Transverse colon (tissue), 4 donors: ENCODE results near the gene TMPRSS9. TPM values are rescaled to one million over a fixed set of nuclear protein-coding genes. Genes with fewer than 3 reads are reported as not detected.

ENCODE experiments used
- DNase-seq: peaks from one replicate; pipeline ENCODE4 v3.0.0-alpha.2; 2019
- H3K27ac ChIP-seq, 4 donors: fragments of 200-600 bp; sonication (generic); 2 replicates each; pipeline ENCODE4 v1.5.1; 2016 to 2018; ENCODE audit warnings: inconsistent platforms in 4 of 4
- H3K27me3 ChIP-seq: fragments of 200-600 bp; sonication (generic); 2 replicates; pipeline ENCODE4 v1.5.1; 2017; ENCODE audit warnings: inconsistent platforms
- H3K36me3 ChIP-seq, 4 donors: fragments of 200-600 bp; sonication (generic); 2 replicates each; pipeline ENCODE4 v1.5.1; 2017 to 2019; ENCODE audit warnings: inconsistent platforms in 4 of 4
- H3K4me1 ChIP-seq, 4 donors: fragments of 200-600 bp; sonication (generic); 2 replicates each; pipeline ENCODE4 v1.5.1; 2017 to 2020; ENCODE audit warnings: inconsistent platforms in 4 of 4
- H3K4me3 ChIP-seq, 4 donors: fragments of 200-600 bp; sonication (generic); 1 replicate in 1 of 4; 2 replicates in 3 of 4; pipeline versions ENCODE4 v1.5.1 to v1.6.1; 2017 to 2019; ENCODE audit warnings: inconsistent platforms in 4 of 4
- H3K9me3 ChIP-seq, 2 donors: fragments of 200-600 bp; sonication (generic); 2 replicates each; pipeline ENCODE4 v1.5.1; 2017 to 2019; ENCODE audit warnings: inconsistent platforms in 2 of 2
- CTCF ChIP-seq, 5 experiments: fragments of 200-600 bp in 3 of 5; fragments of 450-650 bp in 2 of 5; sonication (generic) in 3 of 5; IDR thresholded peaks; 1 replicate in 2 of 5; 2 replicates in 3 of 5; pipeline ENCODE4 v1.5.1; 2016 to 2017; ENCODE audit warnings: antibody characterized with exemption in 5 of 5, inconsistent platforms in 3 of 5, mild to moderate bottlenecking in 2 of 5, moderate library complexity in 1 of 5
- EP300 ChIP-seq: sonication (generic); formaldehyde crosslinking; IDR thresholded peaks from one replicate; pipeline ENCODE4 v1.6.1; 2017; ENCODE audit warnings: antibody characterized with exemption, low read depth
- POLR2A ChIP-seq: fragments of 450-650 bp; IDR thresholded peaks from one replicate; pipeline ENCODE4 v1.6.1; 2016; ENCODE audit warnings: antibody characterized with exemption, mild to moderate bottlenecking, moderate library complexity
- POLR2AphosphoS5 ChIP-seq, 3 donors: sonication (generic); formaldehyde crosslinking; IDR thresholded peaks; one replicate each; pipeline ENCODE4 v1.6.1; 2016; ENCODE audit warnings: antibody characterized with exemption in 3 of 3
- WGBS, 2 donors: methylation state at CpG; one replicate each; pipeline ENCODE4 v1.1.5; 2018; ENCODE audit warnings: low coverage in 1 of 2; 5-methylcytosine and 5-hydroxymethylcytosine counted together
- in situ Hi-C, 4 donors: fragments of 200-750 bp; cut with MboI; loops; one replicate each; pipeline versions ENCODE4 v1.15.0 to v1.15.1; 2017; ENCODE audit warnings: low sequenced_read_pairs in 3 of 4, low pct_ligation_motif_present in 1 of 4, low pct_unique_long_range_greater_than_20kb in 1 of 4
- intact Hi-C: fragments of 100-400 bp; cut with DNase I; formaldehyde crosslinking; loops from one replicate; pipeline ENCODE4 v1.15.1; 2023; ENCODE audit warnings: low total_unique reads
- total RNA-seq, 4 donors: library from RNA; depleted of rRNA; stranded (reverse); fragments of >200 nt; gene quantifications; one replicate each; pipeline ENCODE4 v1.1.0, GENCODE V29; 2016

Gene TMPRSS9
- total RNA-seq, 4 donors from 2014 or later: 0.27 TPM; not detected in 3

- in situ Hi-C loops (no loop called here), intact Hi-C loops (no loop called here)
- Histone ChIP-seq H3K27me3 (no peaks in the 10 kb centered on the region), H3K4me3 (no peak overlapping the region), H3K9me3 (no peaks in the 10 kb centered on the region), H3K4me1 (peaks cover 8 to 20% (median 16%) of the 10 kb centered on the region in 4 donors), H3K27ac (no peak overlapping the region), H3K36me3 (no peaks in the 10 kb centered on the region)
- DNase-seq: no peak
- 93% methylated on average over 11 of the region's 19 CpGs; no CpG with 5 or more reads in 1 of the 2 donors for WGBS, 2 donors
- no peak for TF ChIP-seq CTCF (IDR thresholded peaks at IDR 0.05)
These were observed 93.5 kb downstream of the TMPRSS9 start for GRCh38 chr19:2453431-2454025.

- H3K36me3 ChIP-seq: no peaks in the 10 kb centered on the region
- no peak for DNase-seq
- no peaks in the 10 kb centered on the region for H3K9me3 ChIP-seq
- in situ Hi-C loops (no loop called here), intact Hi-C loops (no loop called here)
- peaks cover 8 to 20% (median 16%) of the 10 kb centered on the region in 4 donors for H3K4me1 ChIP-seq
- H3K27me3 ChIP-seq: no peaks in the 10 kb centered on the region
- no peak overlapping the region for H3K27ac ChIP-seq
- no peak for TF ChIP-seq EP300
- TF ChIP-seq CTCF (IDR thresholded peaks at IDR 0.05): no peak
- TF ChIP-seq POLR2A: no peak
- no peak for TF ChIP-seq POLR2AphosphoS5 (IDR thresholded peaks at IDR 0.05)
- 87% methylated on average over 19 of the region's 19 CpGs; no CpG with 5 or more reads in 1 of the 2 donors for WGBS, 2 donors
- no peak overlapping the region for H3K4me3 ChIP-seq
These were observed 94.3 kb downstream of the TMPRSS9 start for GRCh38 chr19:2454199-2454961.

- Histone ChIP-seq H3K36me3 (no peaks in the 10 kb centered on the region), H3K9me3 (no peaks in the 10 kb centered on the region), H3K27me3 (no peaks in the 10 kb centered on the region), H3K4me1 (peaks cover 8 to 20% (median 16%) of the 10 kb centered on the region in 4 donors), H3K4me3 (peak overlapping the region; percentile 81 to 100 (median 96)), H3K27ac (peak overlapping the region in 3 of 4 donors; percentile 83 to 87 (median 84))
- in situ Hi-C loops (no loop called here), intact Hi-C loops (no loop called here)
- no peak for TF ChIP-seq CTCF (IDR thresholded peaks at IDR 0.05)
- TF ChIP-seq POLR2AphosphoS5 (IDR thresholded peaks at IDR 0.05): no peak
- TF ChIP-seq POLR2A: no peak
- TF ChIP-seq EP300: no peak
- no peak for DNase-seq
- 67% methylated on average over 14 of the region's 14 CpGs; no CpG with 5 or more reads in 1 of the 2 donors for WGBS, 2 donors
These were observed 95.1 kb downstream of the TMPRSS9 start for GRCh38 chr19:2454962-2455850.
